GM23338 (cell line): ENCODE results near the gene POLQ. TPM values are rescaled to one million over a fixed set of nuclear protein-coding genes. Genes with fewer than 3 reads are reported as not detected.

ENCODE experiments used
- ATAC-seq: fragments of 200-7000 bp; cut with Tn5 transposase; 3 replicates; pipeline ENCODE4 v1.9.1; 2020
- DNase-seq: peaks from one replicate; pipeline ENCODE4 v3.0.0-alpha.2; 2015; ENCODE audit warnings: low spot score
- H2AFZ ChIP-seq: fragments of 200-600 bp; sonication (generic); 2 replicates; pipeline ENCODE4 v1.8.0; 2016; ENCODE audit warnings: antibody characterized with exemption, mild to moderate bottlenecking, moderate library complexity
- H3F3A ChIP-seq: fragments of 200-600 bp; sonication (generic); replicated peaks from 2 replicates; pipeline ENCODE4 v1.8.0; 2017; ENCODE audit warnings: antibody characterized with exemption, mixed run types, low read depth
- H3K27ac ChIP-seq: fragments of 200-600 bp; sonication (generic); 2 replicates; pipeline ENCODE4 v1.6.1; 2016; ENCODE audit warnings: low read depth
- H3K27me3 ChIP-seq: fragments of 200-600 bp; sonication (generic); 2 replicates; pipeline ENCODE4 v1.8.0; 2016; ENCODE audit warnings: mild to moderate bottlenecking, mixed run types, moderate library complexity; ENCODE audit not compliant: insufficient read depth
- H3K36me3 ChIP-seq: fragments of 200-600 bp; sonication (generic); 2 replicates; pipeline ENCODE4 v1.8.0; 2016; ENCODE audit warnings: mild to moderate bottlenecking; ENCODE audit not compliant: insufficient read depth
- H3K4me1 ChIP-seq: fragments of 200-600 bp; sonication (generic); 2 replicates; pipeline ENCODE4 v1.8.0; 2016; ENCODE audit warnings: mild to moderate bottlenecking, moderate library complexity; ENCODE audit not compliant: insufficient read depth
- H3K4me2 ChIP-seq: fragments of 200-600 bp; sonication (generic); 2 replicates; pipeline ENCODE4 v1.7.1; 2017; ENCODE audit warnings: mixed run types
- H3K4me3 ChIP-seq: fragments of 200-600 bp; sonication (generic); 2 replicates; pipeline ENCODE4 v1.6.1; 2016; ENCODE audit warnings: mixed run types
- H3K79me2 ChIP-seq: fragments of 200-600 bp; sonication (generic); replicated peaks from 2 replicates; pipeline ENCODE4 v1.8.0; 2017; ENCODE audit warnings: mild to moderate bottlenecking; ENCODE audit not compliant: insufficient read depth
- H3K9me2 ChIP-seq: fragments of 200-600 bp; sonication (generic); 2 replicates; pipeline ENCODE4 v1.8.0; 2017; ENCODE audit not compliant: insufficient read depth
- H4K20me1 ChIP-seq: fragments of 200-600 bp; sonication (generic); replicated peaks from 2 replicates; pipeline ENCODE4 v1.8.0; 2017; ENCODE audit warnings: mild to moderate bottlenecking; ENCODE audit not compliant: insufficient read depth
- H3K27ac Mint-ChIP-seq: 2 replicates; pipeline ENCODE4 v1.8.0; 2020; ENCODE audit warnings: inconsistent platforms, mild to moderate bottlenecking, moderate library complexity, mixed read lengths
- H3K27me3 Mint-ChIP-seq: 3 replicates; pipeline ENCODE4 v1.8.0; 2022; ENCODE audit warnings: low read depth, mild to moderate bottlenecking, moderate library complexity, mixed read lengths, inconsistent platforms; ENCODE audit not compliant: insufficient read depth, poor library complexity
- H3K36me3 Mint-ChIP-seq: 3 replicates; pipeline ENCODE4 v1.8.0; 2021; ENCODE audit warnings: low read depth, mild to moderate bottlenecking, inconsistent platforms, moderate library complexity, mixed read lengths
- H3K4me1 Mint-ChIP-seq: 3 replicates; pipeline ENCODE4 v1.8.0; 2020; ENCODE audit warnings: mild to moderate bottlenecking, inconsistent platforms, mixed read lengths
- H3K4me3 Mint-ChIP-seq: 3 replicates; pipeline ENCODE4 v1.8.0; 2021; ENCODE audit warnings: moderate library complexity, mild to moderate bottlenecking, inconsistent platforms, mixed read lengths
- H3K9me3 Mint-ChIP-seq: 3 replicates; pipeline ENCODE4 v1.8.0; 2020; ENCODE audit warnings: moderate library complexity, mild to moderate bottlenecking, inconsistent platforms, mixed read lengths
- CREB1 ChIP-seq: fragments of 250-450 bp; sonication (Bioruptor Pico); IDR thresholded peaks from 2 replicates; pipeline ENCODE4 v1.5.0; 2020; ENCODE audit warnings: low read depth, mild to moderate bottlenecking, moderate library complexity
- EZH2 ChIP-seq: fragments of 200-600 bp; sonication (generic); IDR thresholded peaks from one replicate; pipeline ENCODE4 v1.8.0; 2017; ENCODE audit warnings: antibody characterized with exemption, mild to moderate bottlenecking, low read depth; ENCODE audit not compliant: unreplicated experiment
- JUNB ChIP-seq: IDR thresholded peaks from one replicate; pipeline ENCODE4 v1.6.1; 2016; ENCODE audit warnings: antibody characterized with exemption; ENCODE audit not compliant: unreplicated experiment
- POLR2AphosphoS5 ChIP-seq: IDR thresholded peaks from 2 replicates; pipeline ENCODE4 v1.6.1; 2016; ENCODE audit warnings: antibody characterized with exemption, low read depth
- STAT1 ChIP-seq: IDR thresholded peaks from one replicate; pipeline ENCODE4 v1.6.1; 2016; ENCODE audit warnings: antibody characterized with exemption; ENCODE audit not compliant: unreplicated experiment
- ZNF331 ChIP-seq: fragments of 250-450 bp; sonication (Bioruptor Pico); IDR thresholded peaks from 2 replicates; pipeline ENCODE4 v1.5.0; 2020; ENCODE audit warnings: low read depth, mild to moderate bottlenecking, moderate library complexity
- polyA plus RNA-seq: library from polyadenylated mRNA; unstranded; fragments of >200 nt; fragmentation: Nextera tagmentation; extraction: Ambion mirVana; gene quantifications from 2 replicates; pipeline ENCODE4 v1.2.1, GENCODE V29; 2016
- total RNA-seq: library from RNA; depleted of rRNA; stranded (reverse); fragments of >200 nt; shearing (Covaris generic); gene quantifications from 2 replicates; pipeline ENCODE4 v1.2.3, GENCODE V29; 2014
- TF ChIP-seq, protein P1 (sequence below): fragments of 250-450 bp; sonication (Bioruptor Pico); IDR thresholded peaks from 2 replicates; pipeline ENCODE4 v1.5.0; 2020; ENCODE audit warnings: mild to moderate bottlenecking, moderate library complexity

POLQ gene
- total and polyA plus RNA-seq, 2 experiments from 2014 or later = 6.9 to 20.6 TPM

DNA sequence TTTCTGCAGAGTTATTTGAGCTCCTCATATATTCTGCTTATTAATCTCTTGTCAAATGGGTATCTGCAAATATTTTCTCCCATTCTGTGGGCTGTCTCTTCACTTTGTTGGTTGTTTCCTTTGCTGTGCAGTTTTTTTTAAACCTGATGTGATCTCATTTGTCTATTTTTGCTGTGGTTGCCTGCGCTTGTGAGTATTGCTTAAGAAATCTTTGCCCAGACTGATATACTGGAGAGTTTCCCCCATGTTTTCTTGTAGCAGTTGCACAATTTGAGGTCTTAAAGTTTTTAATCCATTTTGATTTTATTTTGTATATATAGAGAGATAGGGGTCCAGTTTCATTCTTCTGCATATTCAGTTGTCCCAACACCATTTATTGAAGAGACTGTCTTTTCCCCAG, 102.3 kb downstream of the POLQ start:
- H3K4me3 Mint-ChIP-seq = no peak overlapping the region
- TF ChIP-seq POLR2AphosphoS5 (no peak), CREB1 (CRISPR knock-in tag) (no peak), EZH2 (no peak), JUNB (no peak)
- TF ChIP-seq, protein P1, sequence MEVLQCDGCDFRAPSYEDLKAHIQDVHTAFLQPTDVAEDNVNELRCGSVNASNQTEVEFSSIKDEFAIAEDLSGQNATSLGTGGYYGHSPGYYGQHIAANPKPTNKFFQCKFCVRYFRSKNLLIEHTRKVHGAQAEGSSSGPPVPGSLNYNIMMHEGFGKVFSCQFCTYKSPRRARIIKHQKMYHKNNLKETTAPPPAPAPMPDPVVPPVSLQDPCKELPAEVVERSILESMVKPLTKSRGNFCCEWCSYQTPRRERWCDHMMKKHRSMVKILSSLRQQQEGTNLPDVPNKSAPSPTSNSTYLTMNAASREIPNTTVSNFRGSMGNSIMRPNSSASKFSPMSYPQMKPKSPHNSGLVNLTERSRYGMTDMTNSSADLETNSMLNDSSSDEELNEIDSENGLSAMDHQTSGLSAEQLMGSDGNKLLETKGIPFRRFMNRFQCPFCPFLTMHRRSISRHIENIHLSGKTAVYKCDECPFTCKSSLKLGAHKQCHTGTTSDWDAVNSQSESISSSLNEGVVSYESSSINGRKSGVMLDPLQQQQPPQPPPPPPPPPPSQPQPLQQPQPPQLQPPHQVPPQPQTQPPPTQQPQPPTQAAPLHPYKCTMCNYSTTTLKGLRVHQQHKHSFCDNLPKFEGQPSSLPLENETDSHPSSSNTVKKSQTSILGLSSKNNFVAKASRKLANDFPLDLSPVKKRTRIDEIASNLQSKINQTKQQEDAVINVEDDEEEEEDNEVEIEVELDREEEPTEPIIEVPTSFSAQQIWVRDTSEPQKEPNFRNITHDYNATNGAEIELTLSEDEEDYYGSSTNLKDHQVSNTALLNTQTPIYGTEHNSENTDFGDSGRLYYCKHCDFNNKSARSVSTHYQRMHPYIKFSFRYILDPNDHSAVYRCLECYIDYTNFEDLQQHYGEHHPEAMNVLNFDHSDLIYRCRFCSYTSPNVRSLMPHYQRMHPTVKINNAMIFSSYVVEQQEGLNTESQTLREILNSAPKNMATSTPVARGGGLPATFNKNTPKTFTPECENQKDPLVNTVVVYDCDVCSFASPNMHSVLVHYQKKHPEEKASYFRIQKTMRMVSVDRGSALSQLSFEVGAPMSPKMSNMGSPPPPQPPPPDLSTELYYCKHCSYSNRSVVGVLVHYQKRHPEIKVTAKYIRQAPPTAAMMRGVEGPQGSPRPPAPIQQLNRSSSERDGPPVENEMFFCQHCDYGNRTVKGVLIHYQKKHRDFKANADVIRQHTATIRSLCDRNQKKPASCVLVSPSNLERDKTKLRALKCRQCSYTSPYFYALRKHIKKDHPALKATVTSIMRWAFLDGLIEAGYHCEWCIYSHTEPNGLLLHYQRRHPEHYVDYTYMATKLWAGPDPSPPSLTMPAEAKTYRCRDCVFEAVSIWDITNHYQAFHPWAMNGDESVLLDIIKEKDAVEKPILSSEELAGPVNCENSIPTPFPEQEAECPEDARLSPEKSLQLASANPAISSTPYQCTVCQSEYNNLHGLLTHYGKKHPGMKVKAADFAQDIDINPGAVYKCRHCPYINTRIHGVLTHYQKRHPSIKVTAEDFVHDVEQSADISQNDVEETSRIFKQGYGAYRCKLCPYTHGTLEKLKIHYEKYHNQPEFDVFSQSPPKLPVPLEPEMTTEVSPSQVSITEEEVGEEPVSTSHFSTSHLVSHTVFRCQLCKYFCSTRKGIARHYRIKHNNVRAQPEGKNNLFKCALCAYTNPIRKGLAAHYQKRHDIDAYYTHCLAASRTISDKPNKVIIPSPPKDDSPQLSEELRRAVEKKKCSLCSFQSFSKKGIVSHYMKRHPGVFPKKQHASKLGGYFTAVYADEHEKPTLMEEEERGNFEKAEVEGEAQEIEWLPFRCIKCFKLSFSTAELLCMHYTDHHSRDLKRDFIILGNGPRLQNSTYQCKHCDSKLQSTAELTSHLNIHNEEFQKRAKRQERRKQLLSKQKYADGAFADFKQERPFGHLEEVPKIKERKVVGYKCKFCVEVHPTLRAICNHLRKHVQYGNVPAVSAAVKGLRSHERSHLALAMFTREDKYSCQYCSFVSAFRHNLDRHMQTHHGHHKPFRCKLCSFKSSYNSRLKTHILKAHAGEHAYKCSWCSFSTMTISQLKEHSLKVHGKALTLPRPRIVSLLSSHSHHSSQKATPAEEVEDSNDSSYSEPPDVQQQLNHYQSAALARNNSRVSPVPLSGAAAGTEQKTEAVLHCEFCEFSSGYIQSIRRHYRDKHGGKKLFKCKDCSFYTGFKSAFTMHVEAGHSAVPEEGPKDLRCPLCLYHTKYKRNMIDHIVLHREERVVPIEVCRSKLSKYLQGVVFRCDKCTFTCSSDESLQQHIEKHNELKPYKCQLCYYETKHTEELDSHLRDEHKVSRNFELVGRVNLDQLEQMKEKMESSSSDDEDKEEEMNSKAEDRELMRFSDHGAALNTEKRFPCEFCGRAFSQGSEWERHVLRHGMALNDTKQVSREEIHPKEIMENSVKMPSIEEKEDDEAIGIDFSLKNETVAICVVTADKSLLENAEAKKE (CRISPR knock-in tag) = no peak
- Histone ChIP-seq H3F3A (no peaks in the 10 kb centered on the region), H3K4me1 (no peaks in the 10 kb centered on the region), H3K9me2 (no peaks in the 10 kb centered on the region), H4K20me1 (no peaks in the 10 kb centered on the region), H3K79me2 (no peaks in the 10 kb centered on the region), H2AFZ (no peak overlapping the region), H3K27me3 (no peaks in the 10 kb centered on the region), H3K4me2 (no peak overlapping the region), H3K36me3 (peaks cover 5% of the 10 kb centered on the region; the same call in 1 of the 2 replicates), H3K27ac (no peak overlapping the region), H3K4me3 (no peak overlapping the region)
- no peak for DNase-seq
- no peaks in the 10 kb centered on the region for H3K4me1 Mint-ChIP-seq
- no peaks in the 10 kb centered on the region for H3K27me3 Mint-ChIP-seq
- peaks cover 38% of the 10 kb centered on the region for H3K36me3 Mint-ChIP-seq
- no peak for ATAC-seq
- H3K27ac Mint-ChIP-seq = no peak overlapping the region
- no peaks in the 10 kb centered on the region for H3K9me3 Mint-ChIP-seq

- Histone ChIP-seq H3K4me1 (no peaks in the 10 kb centered on the region), H3F3A (no peaks in the 10 kb centered on the region), H4K20me1 (no peaks in the 10 kb centered on the region), H3K9me2 (no peaks in the 10 kb centered on the region), H3K36me3 (peaks cover 15% of the 10 kb centered on the region; the same call in 1 of the 2 replicates), H3K4me3 (no peak overlapping the region), H3K79me2 (no peaks in the 10 kb centered on the region), H3K4me2 (no peak overlapping the region), H2AFZ (no peak overlapping the region), H3K27me3 (no peaks in the 10 kb centered on the region), H3K27ac (no peak overlapping the region)
- ATAC-seq (no peak), DNase-seq (no peak)
- Mint-ChIP-seq H3K9me3 (no peaks in the 10 kb centered on the region), H3K4me1 (no peaks in the 10 kb centered on the region), H3K27ac (no peak overlapping the region), H3K4me3 (no peak overlapping the region), H3K27me3 (no peaks in the 10 kb centered on the region), H3K36me3 (peaks cover 37% of the 10 kb centered on the region; the same call in 2 of the 3 replicates)
- TF ChIP-seq ZNF331 (CRISPR knock-in tag) = no peak
- TF ChIP-seq, protein P1 (CRISPR knock-in tag) = no peak
- no peak for TF ChIP-seq JUNB
- TF ChIP-seq STAT1 = no peak
Measured at GRCh38 chr3:121436641-121437040, 109.1 kb downstream of the POLQ start.
